ENCODE data around the gene AQP2.

DNA sequence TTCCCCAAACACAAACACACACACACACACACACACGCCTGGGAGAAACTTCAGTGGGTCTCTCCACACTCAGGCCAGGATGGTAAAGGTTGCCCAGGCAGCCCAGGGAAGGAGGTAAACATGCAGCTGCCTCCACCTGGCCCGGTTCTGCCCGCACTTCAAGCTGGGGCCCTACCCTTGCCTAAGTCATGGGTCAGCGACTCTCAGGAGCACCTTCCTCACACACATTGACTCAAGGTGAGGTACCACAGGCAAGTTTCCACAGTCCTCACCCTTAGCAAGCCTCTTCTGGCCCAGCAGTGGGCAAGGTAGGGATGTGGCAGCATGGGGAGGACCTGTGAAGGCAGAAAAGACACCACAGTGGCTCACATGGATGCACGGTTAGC lies 32.8 kb upstream of the AQP2 start:
- TF ChIP-seq, protein P1, sequence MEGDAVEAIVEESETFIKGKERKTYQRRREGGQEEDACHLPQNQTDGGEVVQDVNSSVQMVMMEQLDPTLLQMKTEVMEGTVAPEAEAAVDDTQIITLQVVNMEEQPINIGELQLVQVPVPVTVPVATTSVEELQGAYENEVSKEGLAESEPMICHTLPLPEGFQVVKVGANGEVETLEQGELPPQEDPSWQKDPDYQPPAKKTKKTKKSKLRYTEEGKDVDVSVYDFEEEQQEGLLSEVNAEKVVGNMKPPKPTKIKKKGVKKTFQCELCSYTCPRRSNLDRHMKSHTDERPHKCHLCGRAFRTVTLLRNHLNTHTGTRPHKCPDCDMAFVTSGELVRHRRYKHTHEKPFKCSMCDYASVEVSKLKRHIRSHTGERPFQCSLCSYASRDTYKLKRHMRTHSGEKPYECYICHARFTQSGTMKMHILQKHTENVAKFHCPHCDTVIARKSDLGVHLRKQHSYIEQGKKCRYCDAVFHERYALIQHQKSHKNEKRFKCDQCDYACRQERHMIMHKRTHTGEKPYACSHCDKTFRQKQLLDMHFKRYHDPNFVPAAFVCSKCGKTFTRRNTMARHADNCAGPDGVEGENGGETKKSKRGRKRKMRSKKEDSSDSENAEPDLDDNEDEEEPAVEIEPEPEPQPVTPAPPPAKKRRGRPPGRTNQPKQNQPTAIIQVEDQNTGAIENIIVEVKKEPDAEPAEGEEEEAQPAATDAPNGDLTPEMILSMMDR (IDR thresholded peaks at IDR 0.05), result no peak
- TF ChIP-seq ZFX (IDR thresholded peaks at IDR 0.05; ENCODE audit: borderline replicate concordance), result no peak
